Inferior parietal cortex (tissue), 1 donor: ENCODE results near the gene NLRX1.
"Not testable (repeated sequence)": the region's sequence is repeated elsewhere in the genome, so short reads cannot be mapped to it uniquely, and the experiment has no call there.

Source experiments
- DNase-seq: peaks from one replicate; pipeline ENCODE4 v3.0.0-alpha.2; 2016; ENCODE audit errors: extremely low spot score

NLRX1 gene

GRCh38 chr11:119153049-119153818 lies 15.3 kb upstream of the NLRX1 start:
- no peak for DNase-seq

- no peak for DNase-seq
Measured at GRCh38 chr11:119154178-119154577, 14.3 kb upstream of the NLRX1 start.

- no peak for DNase-seq
Measured at GRCh38 chr11:119155733-119156492, 12.6 kb upstream of the NLRX1 start.

GRCh38 chr11:119156496-119156895 lies 12.0 kb upstream of the NLRX1 start:
- DNase-seq = no peak

GRCh38 chr11:119157063-119157462 lies 11.5 kb upstream of the NLRX1 start:
- DNase-seq = no peak

GRCh38 chr11:119158467-119158866 lies 10.1 kb upstream of the NLRX1 start:
- no peak for DNase-seq

- no peak for DNase-seq
Measured at GRCh38 chr11:119160151-119160550, 8.4 kb upstream of the NLRX1 start.

GRCh38 chr11:119161871-119162270 lies 6.7 kb upstream of the NLRX1 start:
- DNase-seq = no peak

GRCh38 chr11:119166368-119167076 lies 2.0 kb upstream of the NLRX1 start:
- DNase-seq = no peak

GRCh38 chr11:119167077-119167458 lies 1.5 kb upstream of the NLRX1 start:
- not testable (repeated sequence) for DNase-seq

GRCh38 chr11:119167933-119168332 lies 592 bp upstream of the NLRX1 start:
- DNase-seq = no peak

GRCh38 chr11:119169282-119169719 lies 776 bp downstream of the NLRX1 start:
- no peak for DNase-seq

- no peak for DNase-seq
Measured at GRCh38 chr11:119172513-119172912, 4.0 kb downstream of the NLRX1 start.

GRCh38 chr11:119173453-119173852 lies 4.9 kb downstream of the NLRX1 start:
- no peak for DNase-seq

GRCh38 chr11:119175493-119176077 lies 7.1 kb downstream of the NLRX1 start:
- DNase-seq = no peak

GRCh38 chr11:119178166-119178680 lies 9.7 kb downstream of the NLRX1 start:
- DNase-seq = no peak

- DNase-seq = no peak
Measured at GRCh38 chr11:119179342-119179741, 10.8 kb downstream of the NLRX1 start.

GRCh38 chr11:119179983-119180382 lies 11.5 kb downstream of the NLRX1 start:
- DNase-seq = no peak

GRCh38 chr11:119180729-119181676 lies 12.5 kb downstream of the NLRX1 start:
- no peak for DNase-seq

GRCh38 chr11:119181677-119182412 lies 13.3 kb downstream of the NLRX1 start:
- DNase-seq = no peak
